IPS-NIHi11 (cell line): ENCODE measurements around the gene NT5DC4.

Experiments used
- DNase-seq: peaks from one replicate; pipeline ENCODE4 v3.0.0; 2012; ENCODE audit warnings: mixed read lengths, low spot score

Gene NT5DC4

GRCh38 chr2:112784199-112785189, 63.7 kb downstream of the NT5DC4 start, which contains the start of gene IL1A:
TSS of gene IL1A (minus strand) at chr2:112784493. CDS start at chr2:112783770, 723 bp downstream.
- DNase-seq: peak; percentile 72

DNA sequence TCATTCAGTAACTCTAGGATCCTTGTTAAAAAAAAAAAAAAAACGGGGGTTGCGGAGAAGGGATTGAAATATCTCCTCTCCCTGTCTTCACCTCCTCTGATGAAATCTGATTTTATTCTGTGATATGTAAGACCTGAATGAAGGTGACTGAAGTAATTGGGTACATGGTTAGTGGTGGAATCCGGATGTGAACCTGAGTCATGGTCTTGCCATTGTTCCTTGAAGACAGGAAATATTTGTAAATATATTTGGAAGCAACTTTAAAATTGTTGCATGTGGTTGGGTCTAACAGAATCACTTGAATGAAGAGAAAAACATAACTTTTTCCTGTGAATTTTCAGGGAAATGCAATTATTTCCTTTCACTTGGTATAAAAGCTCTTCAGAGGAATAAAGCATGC, 66.5 kb downstream of the NT5DC4 start:
- DNase-seq: no peak

GRCh38 chr2:112787729-112788393, 67.0 kb downstream of the NT5DC4 start:
- DNase-seq: no peak

DNA sequence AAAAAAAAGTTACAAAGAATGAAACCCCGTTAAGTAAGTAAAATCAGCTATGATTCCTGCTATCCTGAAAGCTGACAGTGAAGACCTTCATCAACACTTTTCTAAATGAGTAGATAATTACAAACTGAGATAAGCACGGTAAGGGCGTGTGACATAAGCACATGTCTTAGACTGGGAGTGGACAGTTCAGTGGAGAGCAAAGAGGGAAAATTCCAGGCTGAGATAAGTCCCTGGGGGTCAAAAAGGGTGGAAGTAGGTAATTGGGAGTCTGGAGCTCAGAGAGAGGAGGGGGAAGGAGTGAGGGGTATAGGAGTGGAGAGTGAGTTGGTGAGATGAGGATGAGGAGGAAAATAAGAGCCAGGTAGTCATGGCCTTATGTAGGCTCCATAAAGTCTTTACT, 67.8 kb downstream of the NT5DC4 start:
- no peak for DNase-seq
